GM12801 (cell line): ENCODE results near the gene DDX24.

Experiments
- CTCF ChIP-seq: IDR thresholded peaks from one replicate; pipeline ENCODE4 v1.5.1; 2011; ENCODE audit warnings: control low read depth; ENCODE audit not compliant: insufficient read length; ENCODE audit errors: extremely low read depth

DDX24 gene

GRCh38 chr14:94097091-94097490 lies 16.1 kb upstream of the DDX24 start:
- TF ChIP-seq CTCF, result no peak

GRCh38 chr14:94093418-94093817 lies 12.4 kb upstream of the DDX24 start:
- TF ChIP-seq CTCF, result no peak

GRCh38 chr14:94089479-94089878 lies 8.5 kb upstream of the DDX24 start:
- no peak for TF ChIP-seq CTCF

- no peak for TF ChIP-seq CTCF
Measured at GRCh38 chr14:94088516-94088915, 7.5 kb upstream of the DDX24 start.

GRCh38 chr14:94087891-94088290 lies 6.9 kb upstream of the DDX24 start:
- no peak for TF ChIP-seq CTCF

- TF ChIP-seq CTCF, result no peak
Measured at GRCh38 chr14:94081386-94081820, 401 bp upstream of the DDX24 start.

GRCh38 chr14:94079891-94080620 lies 946 bp downstream of the DDX24 start:
- no peak for TF ChIP-seq CTCF
